ENCODE results near the gene NUMB.

NUMB gene

GRCh38 chr14:73254247-73255004 is 203.9 kb downstream of the NUMB start:
- DNase-seq (ENCODE audit: low read depth): no peak
- no peak overlapping the region for H3K4me3 ChIP-seq (ENCODE audit: low read depth, low read length)

GRCh38 chr14:73253721-73254120 is 204.6 kb downstream of the NUMB start:
- H3K4me3 ChIP-seq (ENCODE audit: low read depth, low read length): no peak overlapping the region

GRCh38 chr14:73253323-73253610 is 205.1 kb downstream of the NUMB start:
- no peak for DNase-seq (ENCODE audit: low read depth)
- H3K4me3 ChIP-seq (ENCODE audit: low read depth, low read length): no peak overlapping the region

More at GRCh38 chr14:73253721-73254120, 204.6 kb downstream of the NUMB start:
- no peak for DNase-seq (ENCODE audit: low read depth)

- no peak for DNase-seq (ENCODE audit: low read depth)
- no peak overlapping the region for H3K4me3 ChIP-seq (ENCODE audit: low read depth, low read length)
Observed at GRCh38 chr14:73252491-73253322, 205.6 kb downstream of the NUMB start.

- no peak for DNase-seq (ENCODE audit: low read depth)
Observed at GRCh38 chr14:73251516-73252215, 206.7 kb downstream of the NUMB start.

GRCh38 chr14:73250781-73251500 is 207.4 kb downstream of the NUMB start:
- H3K4me3 ChIP-seq (ENCODE audit: low read depth, low read length): no peak overlapping the region
- no peak for DNase-seq (ENCODE audit: low read depth)

More at GRCh38 chr14:73251516-73252215, 206.7 kb downstream of the NUMB start:
- no peak overlapping the region for H3K4me3 ChIP-seq (ENCODE audit: low read depth, low read length)

- no peak for DNase-seq (ENCODE audit: low read depth)
- H3K4me3 ChIP-seq (ENCODE audit: low read depth, low read length): no peak overlapping the region
Observed at GRCh38 chr14:73250317-73250713, 208.0 kb downstream of the NUMB start.

- no peak for DNase-seq (ENCODE audit: low read depth)
- no peak overlapping the region for H3K4me3 ChIP-seq (ENCODE audit: low read depth, low read length)
Observed at GRCh38 chr14:73249564-73250316, 208.6 kb downstream of the NUMB start.

GRCh38 chr14:73249108-73249507 is 209.2 kb downstream of the NUMB start:
- no peak for DNase-seq (ENCODE audit: low read depth)

GRCh38 chr14:73248108-73248868 is 210.1 kb downstream of the NUMB start:
- H3K4me3 ChIP-seq (ENCODE audit: low read depth, low read length): no peak overlapping the region

More at GRCh38 chr14:73249108-73249507, 209.2 kb downstream of the NUMB start:
- H3K4me3 ChIP-seq (ENCODE audit: low read depth, low read length): no peak overlapping the region

GRCh38 chr14:73246387-73247150 is 211.8 kb downstream of the NUMB start:
- no peak for DNase-seq (ENCODE audit: low read depth)
- H3K4me3 ChIP-seq (ENCODE audit: low read depth, low read length): peak overlapping the region; percentile 70

More at GRCh38 chr14:73248108-73248868, 210.1 kb downstream of the NUMB start:
- DNase-seq (ENCODE audit: low read depth): no peak

- peak overlapping the region; percentile 70 for H3K4me3 ChIP-seq (ENCODE audit: low read depth, low read length)
- DNase-seq (ENCODE audit: low read depth): no peak
Observed at GRCh38 chr14:73245480-73246325, 212.6 kb downstream of the NUMB start.

- no peak for DNase-seq (ENCODE audit: low read depth)
- H3K4me3 ChIP-seq (ENCODE audit: low read depth, low read length): peak overlapping the region; percentile 70
Observed at GRCh38 chr14:73244541-73245290, 213.6 kb downstream of the NUMB start.

GRCh38 chr14:73243748-73244147 is 214.6 kb downstream of the NUMB start:
- DNase-seq (ENCODE audit: low read depth): no peak
- no peak overlapping the region for H3K4me3 ChIP-seq (ENCODE audit: low read depth, low read length)

- H3K4me3 ChIP-seq (ENCODE audit: low read depth, low read length): no peak overlapping the region
- no peak for DNase-seq (ENCODE audit: low read depth)
Observed at GRCh38 chr14:73243341-73243740, 215.0 kb downstream of the NUMB start.

GRCh38 chr14:73242357-73242901 is 215.9 kb downstream of the NUMB start:
- no peak for DNase-seq (ENCODE audit: low read depth)
- H3K4me3 ChIP-seq (ENCODE audit: low read depth, low read length): no peak overlapping the region
